IPS-NIHi7 (cell line): ENCODE results near the gene RNF113A.
"Not testable (repeated sequence)": the region's sequence is repeated elsewhere in the genome, so short reads cannot be mapped to it uniquely, and the experiment has no call there.

Experiments used
- DNase-seq: peaks from one replicate; pipeline ENCODE4 v3.0.0; 2012; ENCODE audit warnings: mixed read lengths; ENCODE audit errors: extremely low spot score

The RNF113A gene

GRCh38 chrX:119871599-119872395 lies at the start of gene RNF113A, which contains the start of gene NDUFA1:
Gene RNF113A, minus strand, starts transcription at chrX:119871733. Its CDS starts 120 bp downstream, at chrX:119871613.
Gene NDUFA1, plus strand, starts transcription at chrX:119871832. Its CDS starts 80 bp downstream, at chrX:119871912.
- peak; percentile 76 for DNase-seq

- DNase-seq = no peak
These were observed 48.5 kb upstream of the RNF113A start for GRCh38 chrX:119919835-119920585.

GRCh38 chrX:119917877-119918276 lies 46.3 kb upstream of the RNF113A start:
- no peak for DNase-seq

- no peak for DNase-seq
These were observed 44.8 kb upstream of the RNF113A start for GRCh38 chrX:119916310-119916709.

GRCh38 chrX:119900976-119901375 lies 29.4 kb upstream of the RNF113A start:
- DNase-seq = no peak

GRCh38 chrX:119899125-119899524 lies 27.6 kb upstream of the RNF113A start:
- DNase-seq = no peak

GRCh38 chrX:119895843-119896326 lies 24.4 kb upstream of the RNF113A start, which contains the start of gene AKAP14:
Gene AKAP14, plus strand, starts transcription at chrX:119895893. Its CDS starts 7,331 bp downstream, at chrX:119903224.
- peak; percentile 14 for DNase-seq

GRCh38 chrX:119891961-119892692 lies 20.6 kb upstream of the RNF113A start:
- DNase-seq = not testable (repeated sequence)

- not testable (repeated sequence) for DNase-seq
These were observed 19.1 kb upstream of the RNF113A start for GRCh38 chrX:119890626-119891025.

- DNase-seq = peak; percentile 80
These were observed 16.3 kb upstream of the RNF113A start for GRCh38 chrX:119887721-119888425.

GRCh38 chrX:119885554-119886428 lies 14.3 kb upstream of the RNF113A start:
- no peak for DNase-seq

- peak; percentile 47 for DNase-seq
These were observed 9.3 kb upstream of the RNF113A start for GRCh38 chrX:119880552-119881437.

GRCh38 chrX:119880076-119880475 lies 8.5 kb upstream of the RNF113A start:
- DNase-seq = no peak

- DNase-seq = no peak
These were observed 7.2 kb upstream of the RNF113A start for GRCh38 chrX:119878740-119879139.

- DNase-seq = peak; percentile 12
These were observed 311 bp downstream of the RNF113A start for GRCh38 chrX:119871245-119871598.

GRCh38 chrX:119870626-119871131 lies 854 bp downstream of the RNF113A start:
- DNase-seq = no peak

- DNase-seq = no peak
These were observed 18.1 kb downstream of the RNF113A start for GRCh38 chrX:119853444-119853843.

- DNase-seq = peak; percentile 95
These were observed 18.9 kb downstream of the RNF113A start, which contains the start of gene UPF3B for GRCh38 chrX:119852382-119853353. Gene UPF3B, minus strand, starts transcription at chrX:119852963. Its CDS starts 35 bp downstream, at chrX:119852928.
